Heart left ventricle (tissue), 16 donors: Measurements from ENCODE around the gene MEGF11. TPM values are rescaled to one million over a fixed set of nuclear protein-coding genes. Genes with fewer than 3 reads are reported as not detected.

ENCODE experiments used
- ATAC-seq, 4 donors: fragments of 200-7000 bp; cut with Tn5 transposase; one replicate each; pipeline ENCODE4 v1.9.1; 2020 to 2022; ENCODE audit warnings: moderate library complexity in 4 of 4, mild to moderate bottlenecking in 3 of 4, moderate number of reproducible peaks in 1 of 4
- DNase-seq, 5 donors: peaks; one replicate each; pipeline ENCODE4 v3.0.0-alpha.2; 2020
- H3K27ac ChIP-seq, 12 donors: fragments of 200-600 bp; sonication (generic) in 4 of 12; one replicate each; pipeline versions ENCODE4 v1.5.0 to v1.8.0; 2016 to 2022; ENCODE audit warnings: mild to moderate bottlenecking in 2 of 12
- H3K27me3 ChIP-seq, 9 donors: fragments of 200-600 bp; sonication (generic) in 2 of 9; one replicate each; pipeline versions ENCODE4 v1.5.1 to v1.8.0; 2016 to 2022; ENCODE audit warnings: mild to moderate bottlenecking in 3 of 9
- H3K36me3 ChIP-seq, 9 donors: fragments of 200-600 bp; sonication (generic) in 2 of 9; one replicate each; pipeline versions ENCODE4 v1.5.0 to v1.8.0; 2018 to 2022; ENCODE audit warnings: mild to moderate bottlenecking in 2 of 9
- H3K4me1 ChIP-seq, 12 donors: fragments of 200-600 bp; sonication (generic) in 4 of 12; one replicate each; pipeline versions ENCODE4 v1.5.0 to v1.8.0; 2016 to 2022; ENCODE audit warnings: mild to moderate bottlenecking in 3 of 12
- H3K4me3 ChIP-seq, 12 donors: fragments of 200-600 bp; sonication (generic) in 4 of 12; one replicate each; pipeline versions ENCODE4 v1.5.0 to v1.8.0; 2017 to 2022; ENCODE audit warnings: mild to moderate bottlenecking in 9 of 12, moderate library complexity in 4 of 12
- H3K9me3 ChIP-seq, 12 donors: fragments of 200-600 bp; sonication (generic) in 4 of 12; one replicate each; pipeline versions ENCODE4 v1.5.0 to v1.8.0; 2016 to 2022; ENCODE audit warnings: mild to moderate bottlenecking in 1 of 12
- POLR2A ChIP-seq, 2 donors: fragments of 450-650 bp; IDR thresholded peaks; one replicate each; pipeline ENCODE4 v1.6.1; 2017; ENCODE audit warnings: antibody characterized with exemption in 2 of 2, mild to moderate bottlenecking in 2 of 2, moderate library complexity in 2 of 2
- WGBS, 4 donors: extraction: QIAGEN DNeasy Blood & Tissue Kit in 2 of 4; methylation state at CpG; one replicate each; pipeline versions ENCODE4 v1.1.5 to v1.1.7; 2013 to 2018; 5-methylcytosine and 5-hydroxymethylcytosine counted together
- intact Hi-C, 10 donors: fragments of 100-400 bp; cut with DNase I; formaldehyde crosslinking; loops; one replicate each; pipeline versions ENCODE4 v1.11.1 to v1.14.2; 2022
- polyA plus RNA-seq, 2 donors: library from polyadenylated mRNA; stranded (reverse); fragments of 200-250 nt; gene quantifications; one replicate each; pipeline ENCODE4 v1.2.3, GENCODE V29; 2013
- total RNA-seq, 9 donors: library from RNA; depleted of rRNA in 2 of 9; stranded (reverse); fragments of >200 nt in 2 of 9; fragmentation: NEBNext Ultra II Directional in 3 of 9; extraction: Animal tissue kit (Norgen Biotek cat#: 25700) in 3 of 9; gene quantifications; one replicate each; pipeline versions ENCODE4 v1.1.0 to v1.2.4, GENCODE V29; 2016 to 2023
- TF ChIP-seq, protein P1 (sequence below), 12 donors: fragments of 200-600 bp; sonication (generic) in 4 of 12; IDR thresholded peaks; one replicate each; pipeline versions ENCODE4 v1.5.0 to v1.8.0; 2018 to 2022; ENCODE audit warnings: antibody characterized with exemption in 12 of 12, mild to moderate bottlenecking in 5 of 12
- donor health status: ischemic (EF 13 %, LVEDD 7.1; RV severe dilation, severe dysfunction).
- donor health status: healthy with polysubstance abuse.
- donor health status: DM: no; HTN: yes; CAD: no.
- donor health status: DM: no; HTN: no; CAD: no.
- donor health status: ischemic (EF 25% LVEDD 6.9; RV normal size, moderate dysfunction).
- donor health status: ischemic (EF 25% LVEDD 5.7; RV mildly dilated, moderate dysfunction).
- donor health status: healthy.
- donor health status: DM: yes; HTN: yes; CAD: no.
- donor health status: ischemic (EF 35%, LVEDD 5.7; RV mildly dilated, moderate dysfunction).
- donor health status: nonischemic (EF 11% LVEDD 7.7; RV severe dilation, severe dysfunction).
- donor health status: DM: yes; HTN: yes; CAD: no.
- donor health status: PGD.
- donor health status: ischemic (EF 29% LVEDD 5.4; RV normal size, mild dysfunction).
- donor health status: nonischemic (EF 23%, LVEDD 6.1; RV moderate dilation, normal function).

The MEGF11 gene
- total and polyA plus RNA-seq, 11 donors, result 0.07 TPM; not detected in 10

DNA sequence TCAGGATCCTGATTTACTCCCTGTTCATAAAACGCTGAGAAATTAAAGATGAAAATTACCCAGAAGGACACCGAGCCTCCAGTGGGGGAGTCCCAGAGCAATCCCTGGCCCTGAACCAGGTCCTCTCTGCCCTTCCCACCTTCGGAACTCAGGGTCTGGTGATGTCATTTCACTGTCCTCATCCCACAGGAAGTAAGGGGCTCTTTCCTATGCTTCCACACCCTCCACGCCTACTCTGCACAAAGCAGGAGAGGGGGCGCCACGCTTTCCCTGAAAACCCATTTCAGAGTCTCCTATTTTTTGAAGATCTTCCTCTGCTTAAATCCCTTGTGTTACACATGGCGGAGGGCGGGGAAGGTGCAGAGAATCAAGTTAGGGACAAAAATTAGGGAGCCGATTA lies 18.8 kb downstream of the MEGF11 start:
- no peak for ATAC-seq
- intact Hi-C loops, result no loop called here
- no peak for DNase-seq
- Histone ChIP-seq H3K27ac (no peak overlapping the region), H3K4me1 (no peaks in the 10 kb centered on the region), H3K9me3 (no peaks in the 10 kb centered on the region), H3K36me3 (no peaks in the 10 kb centered on the region), H3K27me3 (peaks cover 0 to 25% (median 3%) of the 10 kb centered on the region in 9 donors), H3K4me3 (no peak overlapping the region)
- TF ChIP-seq POLR2A (IDR thresholded peaks at IDR 0.05), result no peak
- TF ChIP-seq, protein P1, sequence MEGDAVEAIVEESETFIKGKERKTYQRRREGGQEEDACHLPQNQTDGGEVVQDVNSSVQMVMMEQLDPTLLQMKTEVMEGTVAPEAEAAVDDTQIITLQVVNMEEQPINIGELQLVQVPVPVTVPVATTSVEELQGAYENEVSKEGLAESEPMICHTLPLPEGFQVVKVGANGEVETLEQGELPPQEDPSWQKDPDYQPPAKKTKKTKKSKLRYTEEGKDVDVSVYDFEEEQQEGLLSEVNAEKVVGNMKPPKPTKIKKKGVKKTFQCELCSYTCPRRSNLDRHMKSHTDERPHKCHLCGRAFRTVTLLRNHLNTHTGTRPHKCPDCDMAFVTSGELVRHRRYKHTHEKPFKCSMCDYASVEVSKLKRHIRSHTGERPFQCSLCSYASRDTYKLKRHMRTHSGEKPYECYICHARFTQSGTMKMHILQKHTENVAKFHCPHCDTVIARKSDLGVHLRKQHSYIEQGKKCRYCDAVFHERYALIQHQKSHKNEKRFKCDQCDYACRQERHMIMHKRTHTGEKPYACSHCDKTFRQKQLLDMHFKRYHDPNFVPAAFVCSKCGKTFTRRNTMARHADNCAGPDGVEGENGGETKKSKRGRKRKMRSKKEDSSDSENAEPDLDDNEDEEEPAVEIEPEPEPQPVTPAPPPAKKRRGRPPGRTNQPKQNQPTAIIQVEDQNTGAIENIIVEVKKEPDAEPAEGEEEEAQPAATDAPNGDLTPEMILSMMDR (IDR thresholded peaks at IDR 0.05), result no peak
- 63 to 67% (median 65%) methylated on average over 9 of the region's 9 CpGs for WGBS, 4 donors

GRCh38 chr15:66233487-66234415 lies 19.8 kb downstream of the MEGF11 start:
- Histone ChIP-seq H3K27ac (no peak overlapping the region), H3K4me1 (no peaks in the 10 kb centered on the region), H3K9me3 (no peaks in the 10 kb centered on the region), H3K36me3 (no peaks in the 10 kb centered on the region), H3K4me3 (no peak overlapping the region), H3K27me3 (peaks cover 0 to 25% (median 3%) of the 10 kb centered on the region in 9 donors)
- no peak for DNase-seq
- no peak for ATAC-seq
- WGBS, 4 donors, result 78 to 81% (median 79%) methylated on average over 14 of the region's 14 CpGs
- TF ChIP-seq, protein P1 (IDR thresholded peaks at IDR 0.05), result no peak
- intact Hi-C loops, result no loop called here

DNA sequence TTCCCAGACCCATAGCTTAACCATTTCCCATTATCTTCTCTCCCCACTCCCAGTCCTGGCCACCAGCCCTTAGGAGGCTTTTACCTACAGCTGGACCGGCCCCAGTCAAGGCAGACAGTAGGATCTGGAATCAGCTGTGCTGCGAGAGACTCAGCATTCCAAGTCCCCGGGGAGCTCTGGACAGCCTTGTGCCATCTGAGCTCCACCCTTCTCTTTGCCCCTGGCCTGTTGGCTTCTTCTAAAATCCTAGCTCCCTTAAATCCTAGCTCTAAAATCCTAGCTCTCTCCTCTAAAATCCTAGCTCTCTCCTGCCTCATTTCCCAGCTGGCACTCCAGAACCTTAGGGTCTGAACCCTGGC lies 21.3 kb downstream of the MEGF11 start:
- TF ChIP-seq POLR2A (IDR thresholded peaks at IDR 0.05), result no peak
- H3K27me3 ChIP-seq, result peaks cover 0 to 29% (median 3%) of the 10 kb centered on the region in 9 donors
- ATAC-seq (no peak), DNase-seq (no peak)
- H3K9me3 ChIP-seq, result no peaks in the 10 kb centered on the region
- no peaks in the 10 kb centered on the region for H3K36me3 ChIP-seq
- H3K27ac ChIP-seq, result no peak overlapping the region
- 78 to 85% (median 81%) methylated on average over 3 of the region's 3 CpGs for WGBS, 4 donors
- H3K4me3 ChIP-seq, result no peak overlapping the region
- intact Hi-C loops, result no loop called here
- H3K4me1 ChIP-seq, result no peaks in the 10 kb centered on the region

DNA sequence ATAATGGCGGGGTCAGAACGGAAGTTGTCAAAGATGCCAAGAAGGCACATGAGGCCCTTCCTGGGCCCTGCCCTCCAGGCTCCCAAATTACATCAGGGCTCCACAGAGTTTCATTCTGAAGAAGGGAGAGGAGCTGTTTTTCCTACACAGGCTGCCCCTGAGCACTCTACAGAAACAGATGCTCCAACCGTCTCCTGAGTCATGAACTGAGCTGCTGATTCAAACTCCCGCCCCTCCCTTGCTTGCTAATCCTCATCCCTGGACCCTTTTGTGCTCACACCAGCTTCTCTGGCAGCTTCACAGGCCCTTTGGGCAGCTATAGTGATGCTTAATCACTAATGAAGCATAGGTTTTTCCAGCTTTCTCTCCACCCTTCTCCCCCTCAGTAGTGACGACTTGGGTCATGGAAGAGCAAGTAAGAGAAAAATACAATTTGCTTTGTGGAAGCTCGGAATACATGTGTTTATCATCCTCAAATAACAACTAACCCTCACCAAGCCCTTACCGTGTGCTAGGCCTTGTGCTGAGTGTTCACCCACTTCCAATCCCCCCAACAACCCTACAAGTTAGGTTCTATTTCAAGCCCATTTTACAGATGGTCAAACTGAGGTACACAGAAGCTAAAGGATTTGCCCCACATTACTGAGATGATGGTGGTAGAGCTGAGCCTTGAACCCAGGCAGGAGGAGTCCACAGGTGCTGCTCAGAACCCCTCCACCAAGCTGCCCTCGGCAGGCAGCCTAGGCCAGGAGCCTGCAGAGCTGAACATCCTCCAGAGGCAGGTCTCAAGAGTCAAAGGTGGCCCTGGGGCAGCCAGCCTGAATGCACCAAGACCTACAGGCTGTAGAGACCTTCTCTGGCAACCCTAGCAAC lies 21.9 kb downstream of the MEGF11 start:
- peaks cover 0 to 23% (median 3%) of the 10 kb centered on the region in 9 donors for H3K27me3 ChIP-seq
- WGBS, 4 donors, result 68 to 76% (median 73%) methylated on average over 8 of the region's 8 CpGs
- no peak overlapping the region for H3K4me3 ChIP-seq
- no peaks in the 10 kb centered on the region for H3K9me3 ChIP-seq
- no peaks in the 10 kb centered on the region for H3K4me1 ChIP-seq
- intact Hi-C loops, result no loop called here
- ATAC-seq, result no peak
- TF ChIP-seq, protein P1 (IDR thresholded peaks at IDR 0.05), result no peak
- no peak for TF ChIP-seq POLR2A (IDR thresholded peaks at IDR 0.05)
- H3K36me3 ChIP-seq, result no peaks in the 10 kb centered on the region
- no peak for DNase-seq
- H3K27ac ChIP-seq, result no peak overlapping the region
